GM12865 (cell line): Measurements from ENCODE around the gene MARCHF9.

Source experiments
- DNase-seq: peaks from one replicate; pipeline ENCODE4 v3.0.0; 2010; ENCODE audit warnings: low read depth
- H3K4me3 ChIP-seq: 2 replicates; pipeline ENCODE4 v1.5.1; 2011; ENCODE audit warnings: mild to moderate bottlenecking, low read depth, low read length, control low read depth
- CTCF ChIP-seq: IDR thresholded peaks from 2 replicates; pipeline ENCODE4 v1.5.1; 2011; ENCODE audit warnings: low read length, control low read depth, low read depth, inconsistent platforms; ENCODE audit not compliant: insufficient read depth; ENCODE audit errors: missing control alignments

MARCHF9 gene

GRCh38 chr12:57716305-57716704, 38.6 kb upstream of the MARCHF9 start:
- no peak overlapping the region for H3K4me3 ChIP-seq
- TF ChIP-seq CTCF = no peak
- DNase-seq = no peak

- no peak for DNase-seq
- H3K4me3 ChIP-seq = no peak overlapping the region
- TF ChIP-seq CTCF = no peak
Measured at GRCh38 chr12:57717131-57717530, 37.8 kb upstream of the MARCHF9 start.

GRCh38 chr12:57717846-57718640, 36.9 kb upstream of the MARCHF9 start:
- no peak for TF ChIP-seq CTCF
- H3K4me3 ChIP-seq = no peak overlapping the region
- DNase-seq = no peak

- no peak for TF ChIP-seq CTCF
- no peak overlapping the region for H3K4me3 ChIP-seq
- no peak for DNase-seq
Measured at GRCh38 chr12:57718641-57719528, 36.0 kb upstream of the MARCHF9 start.

GRCh38 chr12:57719777-57720605, 34.9 kb upstream of the MARCHF9 start:
- TF ChIP-seq CTCF = no peak
- no peak for DNase-seq
- no peak overlapping the region for H3K4me3 ChIP-seq
